NCI-H1694 (cell line): ENCODE results near the gene PCSK2.

Experiments used
- DNase-seq: peaks from one replicate; lab custom pipeline; 2025; lab: John Stamatoyannopoulos, UW

PCSK2 gene

GRCh38 chr20:17262786-17263185 is 35.9 kb downstream of the PCSK2 start:
- no peak for DNase-seq

- DNase-seq, result no peak
Observed at GRCh38 chr20:17273717-17274116, 46.9 kb downstream of the PCSK2 start.

- no peak for DNase-seq
Observed at GRCh38 chr20:17276101-17276500, 49.3 kb downstream of the PCSK2 start.

- peak; percentile 28 for DNase-seq
Observed at GRCh38 chr20:17281478-17281877, 54.6 kb downstream of the PCSK2 start.

GRCh38 chr20:17282501-17282900 is 55.7 kb downstream of the PCSK2 start:
- no peak for DNase-seq

- DNase-seq, result no peak
Observed at GRCh38 chr20:17287503-17287902, 60.7 kb downstream of the PCSK2 start.

GRCh38 chr20:17287998-17288397 is 61.2 kb downstream of the PCSK2 start:
- no peak for DNase-seq

GRCh38 chr20:17295151-17295726 is 68.4 kb downstream of the PCSK2 start:
- no peak for DNase-seq

- no peak for DNase-seq
Observed at GRCh38 chr20:17295991-17296390, 69.2 kb downstream of the PCSK2 start.

GRCh38 chr20:17298171-17298570 is 71.3 kb downstream of the PCSK2 start:
- DNase-seq, result no peak

GRCh38 chr20:17298751-17299150 is 71.9 kb downstream of the PCSK2 start:
- no peak for DNase-seq

GRCh38 chr20:17300113-17300512 is 73.3 kb downstream of the PCSK2 start:
- no peak for DNase-seq

- no peak for DNase-seq
Observed at GRCh38 chr20:17304774-17305173, 77.9 kb downstream of the PCSK2 start.

GRCh38 chr20:17306427-17306826 is 79.6 kb downstream of the PCSK2 start:
- DNase-seq, result no peak

GRCh38 chr20:17314264-17314663 is 87.4 kb downstream of the PCSK2 start:
- no peak for DNase-seq

GRCh38 chr20:17315407-17316231 is 88.8 kb downstream of the PCSK2 start:
- no peak for DNase-seq

GRCh38 chr20:17316316-17317038 is 89.6 kb downstream of the PCSK2 start:
- no peak for DNase-seq

GRCh38 chr20:17317341-17317740 is 90.5 kb downstream of the PCSK2 start:
- peak; percentile 13 for DNase-seq

- no peak for DNase-seq
Observed at GRCh38 chr20:17320456-17320855, 93.6 kb downstream of the PCSK2 start.

- no peak for DNase-seq
Observed at GRCh38 chr20:17326096-17326495, 99.3 kb downstream of the PCSK2 start.

- DNase-seq, result peak; percentile 23
Observed at GRCh38 chr20:17327185-17328148, 100.6 kb downstream of the PCSK2 start.

- DNase-seq, result no peak
Observed at GRCh38 chr20:17334932-17335331, 108.1 kb downstream of the PCSK2 start.
